HG02798 (cell line): ENCODE measurements around the gene SHTN1.

Experiments
- ATAC-seq: cut with Tn5 transposase; IDR thresholded peaks from one replicate; pipeline ENCODE4 v1.9.1; 2021; ENCODE audit warnings: mild to moderate bottlenecking; ENCODE audit not compliant: unreplicated experiment, poor library complexity

The SHTN1 gene

DNA sequence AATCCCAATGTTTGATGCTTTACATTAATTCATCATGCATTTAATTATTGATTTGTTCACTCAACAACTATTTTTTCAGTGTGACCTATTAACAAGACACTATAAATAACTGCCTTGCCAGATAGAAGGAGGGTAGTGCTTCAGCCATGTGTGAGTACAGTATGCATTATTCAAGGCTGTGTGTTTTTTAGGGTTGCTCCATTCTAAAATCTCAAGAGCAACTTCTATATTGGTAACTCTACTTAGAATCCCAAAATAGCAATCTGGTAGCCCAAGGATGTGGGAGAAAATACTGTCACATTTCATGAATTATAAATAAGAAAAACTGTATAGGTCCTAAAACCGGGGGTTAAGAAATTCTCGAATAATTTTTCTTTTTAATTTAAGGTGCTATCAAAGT, 85.8 kb downstream of the SHTN1 start:
- no peak for ATAC-seq

GRCh38 chr10:116918583-116918982, 86.4 kb downstream of the SHTN1 start:
- ATAC-seq = no peak

GRCh38 chr10:116917481-116917880, 87.5 kb downstream of the SHTN1 start:
- ATAC-seq = no peak

- no peak for ATAC-seq
Observed at GRCh38 chr10:116915340-116915739, 89.6 kb downstream of the SHTN1 start.

DNA sequence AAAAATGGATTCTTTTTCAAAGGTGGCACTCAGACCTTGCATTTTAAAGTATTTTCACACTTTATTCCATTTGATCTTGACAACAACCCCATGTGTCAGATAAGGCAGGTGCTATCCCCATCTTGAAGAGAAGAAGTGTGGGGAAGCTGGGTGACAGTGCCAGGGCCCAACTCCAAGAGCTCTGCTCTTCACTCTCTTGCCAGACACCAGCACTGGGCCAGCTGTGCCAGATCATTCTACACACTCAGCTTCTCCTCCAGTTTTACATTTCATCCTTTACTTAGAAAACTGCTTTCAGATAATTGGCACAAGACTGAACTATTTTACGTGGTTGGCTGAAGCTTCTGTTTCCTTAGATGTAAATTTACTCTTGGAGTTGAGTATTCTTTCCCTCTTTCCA, 91.3 kb downstream of the SHTN1 start:
- no peak for ATAC-seq

GRCh38 chr10:116912162-116912561, 92.8 kb downstream of the SHTN1 start:
- ATAC-seq = no peak

GRCh38 chr10:116910910-116911309, 94.1 kb downstream of the SHTN1 start:
- ATAC-seq = no peak

- no peak for ATAC-seq
Observed at GRCh38 chr10:116909307-116909706, 95.7 kb downstream of the SHTN1 start.

DNA sequence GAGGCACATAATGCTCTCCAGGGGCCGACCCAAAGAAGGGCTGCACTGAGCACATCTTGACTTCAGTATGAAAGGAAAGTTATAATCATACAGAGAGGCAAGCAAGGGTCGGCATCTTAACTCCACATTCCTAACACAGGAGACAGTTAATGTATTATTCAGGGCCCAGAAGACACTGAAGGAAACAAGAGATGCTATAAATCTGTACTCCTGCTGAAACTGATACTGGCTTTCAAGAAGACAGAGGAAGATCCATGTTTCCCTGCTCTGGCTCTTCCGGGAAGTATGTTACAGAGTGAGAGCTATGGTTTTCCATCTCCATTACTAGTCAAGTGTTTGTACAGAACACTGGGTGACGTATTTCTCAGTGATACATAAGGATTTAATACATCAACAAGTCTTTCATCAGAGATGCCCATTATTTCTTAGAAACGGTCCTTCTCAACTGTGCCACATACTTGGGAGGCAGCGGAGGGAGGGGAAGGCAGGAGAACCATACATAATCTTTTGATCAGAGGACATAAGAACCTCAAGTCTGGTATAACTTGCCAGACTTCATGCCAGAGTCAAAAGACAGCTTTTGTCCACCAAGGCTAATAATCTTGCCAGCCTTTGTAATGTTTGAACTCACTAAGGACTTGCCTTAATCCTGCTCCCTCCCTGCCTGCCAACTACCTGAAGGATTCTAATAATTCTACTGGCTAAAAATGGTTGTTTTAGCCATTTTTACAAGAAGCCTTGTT, 97.6 kb downstream of the SHTN1 start:
- no peak for ATAC-seq

GRCh38 chr10:116905845-116906210, 99.2 kb downstream of the SHTN1 start:
- no peak for ATAC-seq

DNA sequence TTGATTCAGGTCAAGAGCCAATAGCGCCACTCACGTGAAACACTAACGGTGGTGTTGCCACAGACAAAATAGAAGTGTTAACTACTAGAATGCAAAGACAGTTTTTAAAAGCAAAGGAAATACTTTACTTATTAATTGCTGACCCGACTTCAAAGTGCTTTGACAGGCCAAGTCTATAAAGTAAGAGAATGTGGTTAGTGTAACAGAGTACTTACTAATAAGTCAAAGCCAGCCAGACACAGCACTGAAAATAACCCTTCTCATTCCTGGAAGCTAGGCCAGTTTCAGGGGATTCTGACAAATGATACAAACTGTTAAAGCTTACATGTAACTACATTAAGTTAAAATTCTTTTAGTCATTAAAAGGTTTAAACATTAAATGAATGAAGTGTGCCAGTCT, 105.4 kb downstream of the SHTN1 start:
- ATAC-seq = no peak

DNA sequence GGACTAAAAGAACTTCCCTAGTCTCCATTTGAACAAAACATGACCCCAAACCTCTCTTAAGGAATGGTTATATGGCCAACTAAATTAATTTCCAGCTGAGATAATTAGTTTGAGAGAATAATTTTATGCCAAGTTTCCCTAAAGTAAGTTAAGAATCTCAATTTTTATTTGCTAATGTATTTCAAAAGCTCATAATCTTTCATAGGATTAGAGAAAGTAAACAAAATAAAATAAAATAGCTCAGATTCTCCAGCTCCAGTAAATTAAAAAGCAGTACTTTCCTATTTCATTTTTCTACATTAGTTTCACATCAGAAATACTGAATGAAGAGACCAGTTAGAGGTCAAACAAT, 111.3 kb downstream of the SHTN1 start:
- no peak for ATAC-seq

DNA sequence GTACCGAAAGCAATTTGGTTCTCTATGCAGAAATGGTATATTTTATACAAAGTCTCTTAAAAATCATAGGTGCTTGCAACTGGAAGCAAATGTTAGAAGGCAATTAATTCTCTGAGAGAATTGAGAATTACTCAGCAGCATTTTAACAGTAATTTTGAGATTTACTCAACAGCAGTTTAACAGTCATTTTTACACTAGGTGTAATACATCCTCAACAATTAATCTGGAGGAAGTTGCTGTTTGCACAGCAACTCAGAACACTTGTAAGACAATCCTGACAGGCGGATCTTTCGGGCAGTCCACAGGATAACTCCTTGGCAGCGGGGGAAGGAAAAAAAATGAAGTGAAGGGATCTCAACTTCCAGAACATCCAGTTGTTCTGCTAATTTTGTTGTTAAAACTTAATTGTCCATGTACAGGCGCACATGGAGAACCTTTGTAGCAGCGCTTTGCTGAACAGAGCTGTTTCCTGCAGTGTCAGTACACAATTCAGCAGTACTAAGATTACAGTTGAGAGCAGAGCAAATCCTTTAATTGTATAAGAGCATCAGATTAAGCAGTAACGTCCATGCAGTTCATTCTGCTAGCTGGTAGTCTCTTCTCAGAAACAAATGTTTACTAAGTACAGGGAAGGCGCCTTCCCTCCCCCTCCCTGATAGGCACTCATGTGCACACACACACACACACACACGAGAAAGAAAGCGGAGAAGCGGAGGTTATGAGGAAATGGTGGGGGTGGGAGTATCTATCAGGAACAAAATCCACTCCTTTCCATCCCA, 111.9 kb downstream of the SHTN1 start:
- no peak for ATAC-seq

DNA sequence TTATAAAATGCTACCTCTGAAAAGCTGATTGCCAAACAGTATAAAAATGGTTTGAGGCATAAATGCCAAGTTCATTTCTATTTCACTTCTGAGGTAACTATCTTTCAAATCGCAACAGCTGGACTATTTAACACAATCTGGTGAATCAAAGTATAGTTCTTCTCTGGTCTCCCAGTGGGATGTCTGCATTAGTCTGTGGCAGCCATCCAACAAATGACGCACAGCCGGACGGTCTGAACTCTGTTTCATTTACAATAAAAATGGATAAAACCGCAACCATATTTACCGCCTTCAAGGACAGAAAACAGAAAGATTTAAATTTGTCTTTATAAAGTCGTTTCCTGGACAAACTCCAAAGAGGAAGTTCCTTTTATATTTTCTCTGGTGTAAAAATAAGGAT, 113.8 kb downstream of the SHTN1 start:
- no peak for ATAC-seq

GRCh38 chr10:116889066-116889465, 115.9 kb downstream of the SHTN1 start:
- ATAC-seq = no peak

- ATAC-seq = no peak
Observed at GRCh38 chr10:116888380-116889055, 116.5 kb downstream of the SHTN1 start.

DNA sequence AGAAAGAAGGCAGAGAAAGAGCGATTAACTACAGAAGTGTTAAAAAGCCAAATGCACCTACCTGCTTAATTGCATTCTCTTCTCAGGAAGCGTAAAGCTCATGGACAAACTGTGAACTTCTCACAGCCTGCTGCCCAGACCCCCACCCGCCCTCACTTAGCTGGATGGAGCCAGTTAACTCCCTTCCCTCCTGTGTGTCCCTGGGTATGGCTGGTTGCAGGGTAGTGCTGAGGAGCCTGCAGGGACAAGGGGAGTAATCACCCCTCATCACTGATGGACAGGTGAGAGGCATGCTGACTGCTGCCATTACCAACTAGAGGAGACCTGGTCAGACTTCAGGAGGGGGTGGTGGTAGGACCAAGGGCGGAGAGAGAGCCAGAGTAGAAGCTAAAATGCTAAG, 118.2 kb downstream of the SHTN1 start:
- ATAC-seq = no peak

GRCh38 chr10:116882639-116883038, 122.3 kb downstream of the SHTN1 start:
- no peak for ATAC-seq

DNA sequence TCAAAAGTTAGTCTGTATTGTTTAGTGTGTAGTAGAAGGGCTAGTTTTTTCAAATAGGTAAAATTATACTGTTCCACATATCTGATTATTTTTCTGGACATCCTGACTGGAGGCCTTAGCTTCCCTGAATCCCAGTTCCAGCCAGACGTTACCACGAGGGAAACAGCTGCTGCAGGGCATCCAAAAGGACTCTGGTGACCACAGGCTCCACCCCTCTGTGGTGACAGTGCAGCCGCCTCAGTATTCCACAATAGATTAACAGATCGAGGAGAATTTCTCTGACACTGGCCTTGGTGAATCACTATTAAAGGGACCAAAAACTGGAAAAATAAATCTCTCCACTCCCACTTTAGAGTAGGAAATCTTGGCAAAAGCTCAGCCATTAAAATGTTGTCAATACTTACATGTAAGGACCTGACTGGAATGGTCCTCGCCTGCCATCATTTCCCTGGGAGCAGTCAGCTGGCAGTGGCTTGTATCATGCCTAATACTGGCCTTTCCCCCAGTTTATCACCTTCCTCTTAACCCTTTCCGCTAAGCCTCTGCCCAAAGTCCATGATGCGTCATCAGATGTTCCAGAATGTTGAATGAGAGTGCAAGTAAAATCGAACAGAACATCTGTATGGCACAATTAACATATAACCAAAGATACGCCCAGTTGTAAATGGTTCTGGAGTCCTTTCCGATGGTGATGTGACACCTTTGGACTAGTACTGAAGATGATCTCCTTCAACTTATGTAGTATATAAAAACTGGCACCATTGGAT, 124.1 kb downstream of the SHTN1 start:
- no peak for ATAC-seq

GRCh38 chr10:116879817-116880216, 125.2 kb downstream of the SHTN1 start:
- no peak for ATAC-seq

DNA sequence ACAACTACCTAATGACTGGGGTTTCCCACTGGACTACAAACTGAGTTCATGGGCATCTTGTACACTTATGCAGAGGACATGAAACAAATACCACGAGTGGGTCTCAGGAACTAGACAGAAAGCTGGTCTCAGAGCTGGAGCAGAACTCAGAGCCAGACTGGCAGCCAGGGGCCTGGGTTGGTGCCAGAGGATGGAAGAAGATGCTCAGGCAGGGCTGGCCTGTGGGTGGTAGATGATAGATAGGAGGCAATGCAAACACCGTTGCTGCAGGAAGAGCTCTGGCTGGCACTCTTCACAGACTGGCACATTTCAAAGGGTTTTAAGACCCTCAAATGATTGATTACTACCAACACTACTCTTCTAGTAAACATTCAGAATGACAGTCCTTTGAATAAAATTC, 126.9 kb downstream of the SHTN1 start:
- no peak for ATAC-seq
